Neutrophil (primary cell): ENCODE data around the gene COL13A1.

Experiments
- H3K27ac ChIP-seq: fragments of 200-600 bp; sonication (generic); 2 replicates; pipeline ENCODE4 v1.5.1; 2016; ENCODE audit warnings: mild to moderate bottlenecking, moderate library complexity
- H3K27me3 ChIP-seq: fragments of 200-600 bp; sonication (generic); 2 replicates; pipeline ENCODE4 v1.6.0; 2016; ENCODE audit warnings: mild to moderate bottlenecking
- H3K36me3 ChIP-seq: fragments of 200-600 bp; sonication (generic); 2 replicates; pipeline ENCODE4 v1.5.1; 2017
- H3K4me1 ChIP-seq, 2 experiments: fragments of 200-600 bp in 1 of 2; sonication (generic) in 1 of 2; 1 replicate in 1 of 2; 2 replicates in 1 of 2; pipeline versions ENCODE4 v1.5.1 to v1.6.1; 2013 to 2016; ENCODE audit warnings: low read depth in 1 of 2, low read length in 1 of 2, mild to moderate bottlenecking in 1 of 2, moderate library complexity in 1 of 2; ENCODE audit not compliant: control insufficient read depth in 1 of 2, insufficient read depth in 1 of 2
- H3K4me3 ChIP-seq, 2 experiments: fragments of 200-600 bp in 1 of 2; sonication (generic) in 1 of 2; 1 replicate in 1 of 2; 2 replicates in 1 of 2; pipeline ENCODE4 v1.5.1; 2013 to 2016; ENCODE audit warnings: low read depth in 1 of 2, low read length in 1 of 2, mild to moderate bottlenecking in 1 of 2, moderate library complexity in 1 of 2
- H3K9me3 ChIP-seq: fragments of 200-600 bp; sonication (generic); 2 replicates; pipeline ENCODE4 v1.5.1; 2016
- CTCF ChIP-seq: fragments of 200-600 bp; sonication (generic); IDR thresholded peaks from 2 replicates; pipeline ENCODE4 v1.5.1; 2016; ENCODE audit warnings: antibody characterized with exemption

The COL13A1 gene

GRCh38 chr10:69925111-69925510 is 123.4 kb downstream of the COL13A1 start:
- Histone ChIP-seq H3K9me3 (no peaks in the 10 kb centered on the region), H3K4me3 (no peak overlapping the region), H3K27me3 (peaks cover 6% of the 10 kb centered on the region), H3K4me1 (no peaks in the 10 kb centered on the region), H3K36me3 (no peaks in the 10 kb centered on the region), H3K27ac (no peak overlapping the region)
- no peak for TF ChIP-seq CTCF

- Histone ChIP-seq H3K4me3 (no peak overlapping the region), H3K27ac (no peak overlapping the region), H3K36me3 (no peaks in the 10 kb centered on the region), H3K9me3 (no peaks in the 10 kb centered on the region), H3K4me1 (no peaks in the 10 kb centered on the region), H3K27me3 (peaks cover 5% of the 10 kb centered on the region)
- TF ChIP-seq CTCF: no peak
Observed at GRCh38 chr10:69928339-69928738, 126.6 kb downstream of the COL13A1 start.

- TF ChIP-seq CTCF: no peak
- Histone ChIP-seq H3K27me3 (peaks cover 5% of the 10 kb centered on the region), H3K4me3 (no peak overlapping the region), H3K27ac (no peak overlapping the region), H3K36me3 (no peaks in the 10 kb centered on the region), H3K9me3 (no peaks in the 10 kb centered on the region), H3K4me1 (no peaks in the 10 kb centered on the region)
Observed at GRCh38 chr10:69929575-69929974, 127.9 kb downstream of the COL13A1 start.

GRCh38 chr10:69934768-69935167 is 133.1 kb downstream of the COL13A1 start:
- Histone ChIP-seq H3K4me3 (no peak overlapping the region), H3K9me3 (no peaks in the 10 kb centered on the region), H3K27me3 (peaks cover 14% of the 10 kb centered on the region), H3K4me1 (no peaks in the 10 kb centered on the region), H3K27ac (no peak overlapping the region), H3K36me3 (no peaks in the 10 kb centered on the region)
- no peak for TF ChIP-seq CTCF

GRCh38 chr10:69936091-69936490 is 134.4 kb downstream of the COL13A1 start:
- Histone ChIP-seq H3K27ac (no peak overlapping the region), H3K27me3 (peaks cover 11% of the 10 kb centered on the region), H3K4me3 (no peak overlapping the region), H3K4me1 (no peaks in the 10 kb centered on the region), H3K9me3 (no peaks in the 10 kb centered on the region), H3K36me3 (no peaks in the 10 kb centered on the region)
- no peak for TF ChIP-seq CTCF

GRCh38 chr10:69938541-69938991 is 136.9 kb downstream of the COL13A1 start:
- no peak overlapping the region for H3K4me3 ChIP-seq
- TF ChIP-seq CTCF: no peak
- H3K27me3 ChIP-seq: peaks cover 11% of the 10 kb centered on the region

More at GRCh38 chr10:69938541-69938991, 136.9 kb downstream of the COL13A1 start:
- Histone ChIP-seq H3K4me1 (no peaks in the 10 kb centered on the region), H3K36me3 (no peaks in the 10 kb centered on the region), H3K27ac (no peak overlapping the region), H3K9me3 (no peaks in the 10 kb centered on the region)
